K562 (cell line): ENCODE measurements around the gene MAP4K1.
A peak's percentile ranks its signal among the peaks of the same experiment; 100 is the strongest.

Experiments used
- EZH2 ChIP-seq: IDR thresholded peaks from 2 replicates; pipeline ENCODE4 v1.6.1; 2012; ENCODE audit warnings: low read depth, mild to moderate bottlenecking, inconsistent platforms, low read length, borderline replicate concordance
- JUNB ChIP-seq: fragments of 450-650 bp; formaldehyde crosslinking; conservative IDR thresholded peaks from 2 replicates; pipeline ENCODE4 v1.4.0; 2020; ENCODE audit warnings: mild to moderate bottlenecking
- POLR2AphosphoS5 ChIP-seq: IDR thresholded peaks from 2 replicates; pipeline ENCODE4 v1.6.1; 2011; ENCODE audit warnings: mild to moderate bottlenecking, low read depth, low read length, moderate library complexity; ENCODE audit not compliant: control insufficient read depth, insufficient read depth
- SP2 ChIP-seq: IDR thresholded peaks from 2 replicates; pipeline ENCODE4 v1.6.1; 2011; ENCODE audit warnings: mild to moderate bottlenecking, low read depth, low read length, moderate library complexity; ENCODE audit not compliant: poor library complexity, severe bottlenecking; ENCODE audit errors: extremely low read depth
- ZNF644 ChIP-seq: fragments of 200-800 bp; sonication (Bioruptor generic); IDR thresholded peaks from 2 replicates; pipeline ENCODE4 v1.6.1; 2016; ENCODE audit warnings: low read depth, missing genetic modification characterization, missing compliant biosample characterization
- TF ChIP-seq, protein P1 (sequence below): sonication (generic); formaldehyde crosslinking; IDR thresholded peaks from 2 replicates; pipeline ENCODE4 v1.8.0; 2023; ENCODE audit warnings: mild to moderate bottlenecking, missing genetic modification reagents
- TF ChIP-seq, protein P2 (sequence below), 3 experiments: IDR thresholded peaks in 2 of 3; conservative IDR thresholded peaks in 1 of 3; 2 replicates each; pipeline ENCODE4 v1.5.1; 2011 to 2012; ENCODE audit warnings: low read length in 3 of 3, mild to moderate bottlenecking in 3 of 3, control low read depth in 2 of 3, improper control_type of control experiment in 1 of 3, inconsistent platforms in 1 of 3, low read depth in 1 of 3, mixed read lengths in 1 of 3, moderate library complexity in 1 of 3; ENCODE audit not compliant: insufficient read depth in 2 of 3
- TF ChIP-seq, protein P3 (sequence below): sonication (generic); formaldehyde crosslinking; IDR thresholded peaks from 2 replicates; pipeline ENCODE4 v1.8.0; 2022; ENCODE audit warnings: missing genetic modification reagents, mild to moderate bottlenecking, borderline replicate concordance
- TF ChIP-seq, protein P4 (sequence below): IDR thresholded peaks from 2 replicates; pipeline ENCODE4 v1.6.1; 2014; ENCODE audit warnings: antibody characterized with exemption
- TF ChIP-seq, protein P5 (sequence below): sonication (generic); formaldehyde crosslinking; IDR thresholded peaks from 2 replicates; pipeline ENCODE4 v1.8.1; 2023; ENCODE audit warnings: mild to moderate bottlenecking, missing genetic modification reagents
- TF ChIP-seq, protein P6 (sequence below): sonication (generic); formaldehyde crosslinking; IDR thresholded peaks from 2 replicates; pipeline ENCODE4 v1.8.0; 2022; ENCODE audit warnings: mild to moderate bottlenecking, low read depth, missing genetic modification reagents

DNA sequence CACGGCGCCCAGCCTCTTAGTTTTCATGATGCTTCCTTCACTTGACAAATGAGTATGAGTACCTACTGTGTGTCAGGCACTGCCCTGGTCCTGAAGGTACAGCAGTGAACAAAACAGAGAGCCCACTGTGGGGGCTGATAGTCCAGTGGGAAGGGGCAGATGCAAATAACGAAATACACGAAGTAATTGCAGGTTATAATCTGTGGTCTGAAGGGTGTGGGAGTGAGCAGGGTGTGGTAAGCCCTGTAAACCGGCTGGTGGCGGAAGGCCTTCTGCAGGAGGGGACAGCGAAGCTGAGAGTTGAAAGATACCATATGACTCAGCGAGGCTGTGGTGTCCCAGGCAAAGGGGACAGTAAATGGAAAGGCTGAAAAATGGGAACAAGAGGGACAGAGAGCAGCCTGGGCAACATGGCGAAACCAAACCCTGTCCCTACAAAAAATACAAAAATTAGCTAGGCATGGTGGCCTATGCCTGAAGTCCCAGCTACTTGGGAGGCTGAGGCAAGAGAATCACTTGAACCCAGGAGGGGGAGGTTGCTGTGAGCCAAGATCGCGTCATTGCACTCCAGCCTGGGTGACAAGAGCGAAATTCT, 60.5 kb downstream of the MAP4K1 start:
- TF ChIP-seq, protein P1, sequence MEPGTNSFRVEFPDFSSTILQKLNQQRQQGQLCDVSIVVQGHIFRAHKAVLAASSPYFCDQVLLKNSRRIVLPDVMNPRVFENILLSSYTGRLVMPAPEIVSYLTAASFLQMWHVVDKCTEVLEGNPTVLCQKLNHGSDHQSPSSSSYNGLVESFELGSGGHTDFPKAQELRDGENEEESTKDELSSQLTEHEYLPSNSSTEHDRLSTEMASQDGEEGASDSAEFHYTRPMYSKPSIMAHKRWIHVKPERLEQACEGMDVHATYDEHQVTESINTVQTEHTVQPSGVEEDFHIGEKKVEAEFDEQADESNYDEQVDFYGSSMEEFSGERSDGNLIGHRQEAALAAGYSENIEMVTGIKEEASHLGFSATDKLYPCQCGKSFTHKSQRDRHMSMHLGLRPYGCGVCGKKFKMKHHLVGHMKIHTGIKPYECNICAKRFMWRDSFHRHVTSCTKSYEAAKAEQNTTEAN (CRISPR knock-in tag) = no peak
- TF ChIP-seq SP2 (no peak), EZH2 (no peak), JUNB (CRISPR knock-in tag) (no peak), ZNF644 (tag) (no peak), POLR2AphosphoS5 (0 out of 2 replicates have a peak, but pooled peaks have one; percentile 36)
- TF ChIP-seq, protein P2, sequence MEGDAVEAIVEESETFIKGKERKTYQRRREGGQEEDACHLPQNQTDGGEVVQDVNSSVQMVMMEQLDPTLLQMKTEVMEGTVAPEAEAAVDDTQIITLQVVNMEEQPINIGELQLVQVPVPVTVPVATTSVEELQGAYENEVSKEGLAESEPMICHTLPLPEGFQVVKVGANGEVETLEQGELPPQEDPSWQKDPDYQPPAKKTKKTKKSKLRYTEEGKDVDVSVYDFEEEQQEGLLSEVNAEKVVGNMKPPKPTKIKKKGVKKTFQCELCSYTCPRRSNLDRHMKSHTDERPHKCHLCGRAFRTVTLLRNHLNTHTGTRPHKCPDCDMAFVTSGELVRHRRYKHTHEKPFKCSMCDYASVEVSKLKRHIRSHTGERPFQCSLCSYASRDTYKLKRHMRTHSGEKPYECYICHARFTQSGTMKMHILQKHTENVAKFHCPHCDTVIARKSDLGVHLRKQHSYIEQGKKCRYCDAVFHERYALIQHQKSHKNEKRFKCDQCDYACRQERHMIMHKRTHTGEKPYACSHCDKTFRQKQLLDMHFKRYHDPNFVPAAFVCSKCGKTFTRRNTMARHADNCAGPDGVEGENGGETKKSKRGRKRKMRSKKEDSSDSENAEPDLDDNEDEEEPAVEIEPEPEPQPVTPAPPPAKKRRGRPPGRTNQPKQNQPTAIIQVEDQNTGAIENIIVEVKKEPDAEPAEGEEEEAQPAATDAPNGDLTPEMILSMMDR (IDR thresholded peaks at IDR 0.05 in 2 of 3, conservative IDR thresholded peaks at IDR 0.05 in 1 of 3; ENCODE audit: insufficient read depth in 2 of 3, low read depth in 1 of 3, low read length in 3 of 3) = peak in 2 of 3 experiments; percentile 58 to 62; a peak in 5 of 6 replicates
- TF ChIP-seq, protein P3, sequence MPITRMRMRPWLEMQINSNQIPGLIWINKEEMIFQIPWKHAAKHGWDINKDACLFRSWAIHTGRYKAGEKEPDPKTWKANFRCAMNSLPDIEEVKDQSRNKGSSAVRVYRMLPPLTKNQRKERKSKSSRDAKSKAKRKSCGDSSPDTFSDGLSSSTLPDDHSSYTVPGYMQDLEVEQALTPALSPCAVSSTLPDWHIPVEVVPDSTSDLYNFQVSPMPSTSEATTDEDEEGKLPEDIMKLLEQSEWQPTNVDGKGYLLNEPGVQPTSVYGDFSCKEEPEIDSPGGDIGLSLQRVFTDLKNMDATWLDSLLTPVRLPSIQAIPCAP = no peak
- TF ChIP-seq, protein P4, sequence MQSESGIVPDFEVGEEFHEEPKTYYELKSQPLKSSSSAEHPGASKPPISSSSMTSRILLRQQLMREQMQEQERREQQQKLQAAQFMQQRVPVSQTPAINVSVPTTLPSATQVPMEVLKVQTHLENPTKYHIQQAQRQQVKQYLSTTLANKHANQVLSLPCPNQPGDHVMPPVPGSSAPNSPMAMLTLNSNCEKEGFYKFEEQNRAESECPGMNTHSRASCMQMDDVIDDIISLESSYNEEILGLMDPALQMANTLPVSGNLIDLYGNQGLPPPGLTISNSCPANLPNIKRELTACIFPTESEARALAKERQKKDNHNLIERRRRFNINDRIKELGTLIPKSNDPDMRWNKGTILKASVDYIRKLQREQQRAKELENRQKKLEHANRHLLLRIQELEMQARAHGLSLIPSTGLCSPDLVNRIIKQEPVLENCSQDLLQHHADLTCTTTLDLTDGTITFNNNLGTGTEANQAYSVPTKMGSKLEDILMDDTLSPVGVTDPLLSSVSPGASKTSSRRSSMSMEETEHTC = peak; percentile 14; the same call in 1 of the 2 replicates
- TF ChIP-seq, protein P5, sequence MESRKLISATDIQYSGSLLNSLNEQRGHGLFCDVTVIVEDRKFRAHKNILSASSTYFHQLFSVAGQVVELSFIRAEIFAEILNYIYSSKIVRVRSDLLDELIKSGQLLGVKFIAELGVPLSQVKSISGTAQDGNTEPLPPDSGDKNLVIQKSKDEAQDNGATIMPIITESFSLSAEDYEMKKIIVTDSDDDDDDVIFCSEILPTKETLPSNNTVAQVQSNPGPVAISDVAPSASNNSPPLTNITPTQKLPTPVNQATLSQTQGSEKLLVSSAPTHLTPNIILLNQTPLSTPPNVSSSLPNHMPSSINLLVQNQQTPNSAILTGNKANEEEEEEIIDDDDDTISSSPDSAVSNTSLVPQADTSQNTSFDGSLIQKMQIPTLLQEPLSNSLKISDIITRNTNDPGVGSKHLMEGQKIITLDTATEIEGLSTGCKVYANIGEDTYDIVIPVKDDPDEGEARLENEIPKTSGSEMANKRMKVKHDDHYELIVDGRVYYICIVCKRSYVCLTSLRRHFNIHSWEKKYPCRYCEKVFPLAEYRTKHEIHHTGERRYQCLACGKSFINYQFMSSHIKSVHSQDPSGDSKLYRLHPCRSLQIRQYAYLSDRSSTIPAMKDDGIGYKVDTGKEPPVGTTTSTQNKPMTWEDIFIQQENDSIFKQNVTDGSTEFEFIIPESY (CRISPR knock-in tag) = no peak
- TF ChIP-seq, protein P6, sequence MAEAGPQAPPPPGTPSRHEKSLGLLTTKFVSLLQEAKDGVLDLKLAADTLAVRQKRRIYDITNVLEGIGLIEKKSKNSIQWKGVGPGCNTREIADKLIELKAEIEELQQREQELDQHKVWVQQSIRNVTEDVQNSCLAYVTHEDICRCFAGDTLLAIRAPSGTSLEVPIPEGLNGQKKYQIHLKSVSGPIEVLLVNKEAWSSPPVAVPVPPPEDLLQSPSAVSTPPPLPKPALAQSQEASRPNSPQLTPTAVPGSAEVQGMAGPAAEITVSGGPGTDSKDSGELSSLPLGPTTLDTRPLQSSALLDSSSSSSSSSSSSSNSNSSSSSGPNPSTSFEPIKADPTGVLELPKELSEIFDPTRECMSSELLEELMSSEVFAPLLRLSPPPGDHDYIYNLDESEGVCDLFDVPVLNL = no peak
